Subcutaneous adipose tissue (tissue), 4 donors: Measurements from ENCODE around the gene TGFBI. TPM values are rescaled to one million over a fixed set of nuclear protein-coding genes. Genes with fewer than 3 reads are reported as not detected.

Experiments used
- CTCF ChIP-seq: fragments of 450-650 bp; IDR thresholded peaks from one replicate; pipeline ENCODE4 v1.5.1; 2016; ENCODE audit warnings: low read depth, mild to moderate bottlenecking, control low read depth, antibody characterized with exemption, moderate library complexity
- total RNA-seq, 4 donors: library from RNA; depleted of rRNA; stranded (reverse); fragments of >200 nt; gene quantifications; one replicate each; pipeline ENCODE4 v1.1.0, GENCODE V29; 2016

The TGFBI gene
- total RNA-seq, 4 donors from 2014 or later, result 133 to 240 (median 164) TPM

- TF ChIP-seq CTCF, result no peak
These were observed 69.4 kb downstream of the TGFBI start for GRCh38 chr5:136098176-136098575.

- TF ChIP-seq CTCF, result no peak
These were observed 71.1 kb downstream of the TGFBI start for GRCh38 chr5:136099870-136100269.

GRCh38 chr5:136101884-136102283 is 73.1 kb downstream of the TGFBI start:
- TF ChIP-seq CTCF, result no peak

- TF ChIP-seq CTCF, result no peak
These were observed 74.3 kb downstream of the TGFBI start for GRCh38 chr5:136103118-136103517.

GRCh38 chr5:136104306-136104965 is 75.6 kb downstream of the TGFBI start:
- no peak for TF ChIP-seq CTCF

- no peak for TF ChIP-seq CTCF
These were observed 77.7 kb downstream of the TGFBI start for GRCh38 chr5:136106351-136107031.

GRCh38 chr5:136108180-136108611 is 79.4 kb downstream of the TGFBI start:
- TF ChIP-seq CTCF, result no peak
